HG03025 (cell line): Measurements from ENCODE around the gene MDFI.

ENCODE experiments used
- ATAC-seq: cut with Tn5 transposase; IDR thresholded peaks from one replicate; pipeline ENCODE4 v1.9.1; 2021; ENCODE audit warnings: mild to moderate bottlenecking, moderate library complexity; ENCODE audit not compliant: unreplicated experiment, low FRiP score

Gene MDFI

DNA sequence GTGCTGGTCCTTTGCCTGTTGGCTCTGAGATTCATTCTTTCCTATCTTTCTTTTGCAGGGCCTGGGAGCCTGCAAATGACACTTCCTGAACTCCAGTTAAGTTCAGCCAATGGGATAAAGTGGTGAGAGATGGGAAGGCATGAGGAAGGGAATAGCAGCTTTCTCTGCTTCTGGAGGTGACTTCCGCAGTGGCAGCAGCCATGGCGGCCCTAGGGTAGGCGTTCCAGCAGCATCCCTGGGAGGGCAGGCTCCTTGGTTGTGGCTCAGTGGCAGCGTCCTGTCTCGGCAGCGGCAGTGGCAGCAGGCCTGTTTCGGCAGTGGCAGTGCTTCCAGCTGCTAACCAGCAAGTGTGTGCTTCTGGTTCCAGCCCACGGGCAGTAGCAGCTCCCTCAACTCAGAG is 7.3 kb upstream of the MDFI start:
- no peak for ATAC-seq

- ATAC-seq, result no peak
Observed at GRCh38 chr6:41633056-41633634, 5.1 kb upstream of the MDFI start.

DNA sequence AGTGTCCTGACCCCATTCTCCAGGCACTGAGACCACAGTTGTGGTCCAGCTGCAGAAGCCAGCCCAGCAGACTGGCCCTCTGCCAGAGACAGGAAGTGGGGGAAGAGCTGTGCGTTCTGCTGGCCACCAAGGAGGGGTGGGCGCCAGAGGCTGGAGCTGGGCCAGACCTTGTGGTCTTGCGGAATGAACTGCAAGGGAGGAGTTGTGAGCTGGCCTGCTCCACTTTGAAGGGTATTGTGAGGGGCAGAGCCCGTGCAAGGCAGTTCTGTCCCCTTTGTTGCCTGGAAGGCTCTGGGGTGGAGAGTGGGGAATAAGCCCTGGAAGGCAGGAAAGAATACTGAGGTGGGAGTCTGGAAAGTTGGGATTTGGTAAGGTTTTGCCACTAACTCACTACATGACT is 3.6 kb upstream of the MDFI start:
- no peak for ATAC-seq

DNA sequence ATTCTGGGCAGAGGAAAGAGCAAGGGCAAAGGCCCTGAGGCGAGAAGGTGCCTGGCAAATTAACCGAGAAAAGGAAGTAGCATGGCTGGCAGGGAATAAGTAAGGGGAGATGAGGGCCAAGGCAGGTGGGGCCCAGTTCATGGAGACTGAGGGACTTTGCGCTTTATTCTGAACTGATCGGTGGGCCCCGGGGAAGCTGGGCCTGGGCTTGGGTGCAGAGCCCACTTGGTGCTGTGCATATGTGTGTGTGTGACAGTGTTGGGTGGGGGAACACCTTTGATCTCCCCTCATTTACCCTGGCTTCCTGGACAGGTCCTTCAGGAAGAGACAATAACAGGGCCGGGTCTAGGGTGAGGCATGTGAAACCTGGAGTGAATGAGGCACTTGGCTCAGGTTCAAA is 2.9 kb upstream of the MDFI start:
- no peak for ATAC-seq

- no peak for ATAC-seq
Observed at GRCh38 chr6:41636833-41637193, 1.5 kb upstream of the MDFI start.

- no peak for ATAC-seq
Observed at GRCh38 chr6:41637194-41638001, 870 bp upstream of the MDFI start.

DNA sequence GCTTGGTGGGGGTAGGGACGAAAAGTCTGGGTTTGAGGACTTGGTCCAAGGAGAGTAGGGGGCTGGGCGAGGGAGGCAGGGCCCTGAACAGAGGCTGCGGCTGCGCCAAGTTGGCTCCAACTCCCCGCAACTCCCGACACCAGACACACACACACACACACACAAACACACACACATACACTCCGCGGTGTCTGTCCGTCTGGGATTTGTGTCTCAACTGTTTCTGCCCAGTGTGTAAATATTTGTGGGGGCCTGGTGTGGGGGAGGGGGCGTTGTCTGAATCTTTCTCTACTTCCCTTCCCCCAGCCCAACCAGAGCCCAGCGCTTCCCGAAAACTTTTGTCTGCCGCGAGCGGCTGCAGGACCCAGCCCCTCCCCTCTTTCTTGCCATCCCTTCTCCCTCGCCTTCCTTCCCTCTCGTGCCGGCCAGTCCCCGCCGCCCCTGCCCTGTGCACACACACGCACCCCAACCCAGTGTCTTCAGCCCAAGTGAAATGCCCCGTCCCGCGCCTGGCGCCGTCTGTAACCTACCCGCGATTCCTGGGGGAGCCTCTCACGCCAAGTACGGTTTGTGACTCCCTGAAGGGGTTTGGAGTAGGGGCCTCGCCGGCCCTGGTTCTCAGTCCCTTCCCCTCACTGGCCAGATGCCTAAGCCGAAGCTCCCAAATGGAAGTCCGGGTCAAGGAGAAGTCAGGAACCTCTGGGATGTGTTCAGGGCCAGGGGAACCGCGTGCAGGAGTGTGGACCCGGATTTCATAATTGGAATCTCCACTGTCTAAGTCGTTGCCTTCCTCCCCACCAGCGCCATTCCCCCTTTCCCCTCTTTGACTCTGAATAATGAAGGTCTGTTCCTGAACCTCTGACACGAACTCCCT is 904 bp downstream of the MDFI start:
- ATAC-seq, result no peak

DNA sequence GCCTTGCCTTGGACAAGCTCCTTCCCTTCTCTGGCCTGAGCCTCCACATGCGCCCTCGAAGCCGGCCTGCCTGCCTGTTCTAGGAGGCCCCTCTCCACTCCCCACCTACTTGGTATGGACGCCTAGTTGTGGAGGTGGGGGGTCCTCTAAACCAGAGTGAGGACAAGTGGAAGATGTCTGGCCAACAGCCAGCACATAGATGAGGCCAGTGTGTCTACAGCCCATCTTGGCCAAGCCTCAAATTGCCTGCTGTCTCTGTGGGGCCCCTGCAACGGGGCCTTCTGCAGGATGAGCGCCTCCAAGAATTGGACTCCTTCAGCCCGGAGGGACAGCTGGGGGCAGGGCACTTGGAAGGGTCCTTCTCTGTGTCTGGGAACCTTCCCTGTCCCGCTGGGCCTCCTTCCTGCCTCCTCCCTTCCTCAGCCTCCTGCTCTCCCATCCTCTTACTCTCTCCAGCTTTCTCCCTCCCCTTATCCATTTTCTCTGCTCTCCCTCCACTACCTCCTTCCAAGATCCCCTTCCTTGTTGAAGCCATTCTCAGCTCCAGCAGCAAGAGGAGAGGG is 1.6 kb downstream of the MDFI start:
- ATAC-seq, result no peak

- no peak for ATAC-seq
Observed at GRCh38 chr6:41640426-41640825, 2.2 kb downstream of the MDFI start.

GRCh38 chr6:41641352-41641925 is 3.2 kb downstream of the MDFI start:
- no peak for ATAC-seq

- ATAC-seq, result no peak
Observed at GRCh38 chr6:41642090-41642959, 4.1 kb downstream of the MDFI start.

GRCh38 chr6:41642960-41643898 is 5.0 kb downstream of the MDFI start:
- ATAC-seq, result no peak

DNA sequence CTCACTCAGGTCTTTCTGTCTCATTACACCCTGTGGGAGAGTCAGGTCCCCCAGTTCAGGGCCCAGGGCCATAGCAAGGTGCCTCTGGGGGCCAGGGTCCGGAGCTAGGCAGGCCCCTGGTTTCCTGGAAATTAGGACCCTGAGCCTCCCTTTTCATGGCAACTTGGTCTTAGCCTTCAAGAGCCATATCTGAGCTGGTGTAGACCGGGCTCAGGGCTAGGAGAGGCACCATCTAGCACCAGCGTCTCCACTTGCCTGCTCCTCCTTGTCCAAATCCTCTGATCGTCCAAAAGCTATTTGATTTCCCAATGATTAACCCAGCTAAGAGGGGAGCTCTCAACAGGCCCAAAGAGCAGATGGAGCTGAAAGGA is 5.6 kb downstream of the MDFI start:
- ATAC-seq, result no peak

DNA sequence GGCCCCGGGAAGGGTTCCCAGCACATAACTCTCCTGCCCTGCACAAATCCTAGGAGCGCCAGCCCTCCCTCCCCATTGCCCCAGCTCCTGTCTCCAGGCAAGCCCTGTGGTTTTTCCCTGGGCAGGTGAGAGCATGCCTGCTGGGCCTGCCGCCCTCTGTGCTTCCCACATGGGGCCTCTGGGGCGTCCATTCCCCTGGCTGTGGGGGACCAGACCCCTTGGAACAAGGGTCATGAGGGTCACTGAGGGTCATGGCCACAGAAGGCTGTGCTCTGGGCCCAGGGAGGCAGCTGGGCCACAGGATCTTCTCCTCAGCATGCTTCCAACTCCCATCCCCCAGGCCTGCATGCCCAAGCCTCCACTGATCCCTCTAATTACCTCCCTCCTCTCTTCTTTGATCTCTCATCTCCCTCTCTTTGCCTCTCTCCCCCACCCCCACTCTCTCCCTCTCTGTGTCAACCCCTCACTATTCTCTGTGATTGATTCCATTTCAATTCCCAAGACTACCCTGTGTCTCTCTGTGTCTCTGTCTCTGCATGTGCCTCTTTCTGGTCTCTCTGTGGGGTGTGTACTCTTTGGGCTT is 6.1 kb downstream of the MDFI start:
- no peak for ATAC-seq

DNA sequence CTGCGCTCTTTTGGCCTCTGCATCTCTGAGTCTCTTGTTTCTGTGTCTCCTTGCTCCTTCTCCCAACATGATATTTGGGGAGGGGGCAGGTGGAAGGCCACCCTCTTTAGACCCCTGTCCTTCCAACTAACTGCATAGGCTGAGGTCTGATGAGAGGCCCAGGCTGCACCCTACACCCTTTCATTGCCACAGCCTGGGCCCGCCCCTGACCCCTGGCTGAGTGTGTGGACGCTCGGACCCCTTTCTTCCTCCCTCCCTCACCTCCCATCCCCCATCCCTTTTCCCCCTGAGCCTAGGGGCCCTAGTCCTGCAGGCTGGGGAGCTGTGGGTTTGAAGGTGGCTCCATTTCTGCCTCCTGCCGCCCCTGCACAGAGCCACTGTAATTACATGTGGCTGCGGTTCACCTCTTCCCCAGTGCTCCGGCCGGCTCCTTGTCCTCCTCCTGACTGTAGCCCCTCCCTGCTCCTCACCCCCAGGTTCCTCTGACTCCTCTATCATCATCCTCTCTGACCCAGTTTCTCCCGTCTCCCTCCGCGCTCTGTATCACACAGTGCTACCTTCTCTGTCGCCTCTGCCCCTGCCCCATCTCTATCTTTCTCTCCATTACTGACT is 6.8 kb downstream of the MDFI start:
- no peak for ATAC-seq

GRCh38 chr6:41646026-41646795 is 7.9 kb downstream of the MDFI start:
- no peak for ATAC-seq

DNA sequence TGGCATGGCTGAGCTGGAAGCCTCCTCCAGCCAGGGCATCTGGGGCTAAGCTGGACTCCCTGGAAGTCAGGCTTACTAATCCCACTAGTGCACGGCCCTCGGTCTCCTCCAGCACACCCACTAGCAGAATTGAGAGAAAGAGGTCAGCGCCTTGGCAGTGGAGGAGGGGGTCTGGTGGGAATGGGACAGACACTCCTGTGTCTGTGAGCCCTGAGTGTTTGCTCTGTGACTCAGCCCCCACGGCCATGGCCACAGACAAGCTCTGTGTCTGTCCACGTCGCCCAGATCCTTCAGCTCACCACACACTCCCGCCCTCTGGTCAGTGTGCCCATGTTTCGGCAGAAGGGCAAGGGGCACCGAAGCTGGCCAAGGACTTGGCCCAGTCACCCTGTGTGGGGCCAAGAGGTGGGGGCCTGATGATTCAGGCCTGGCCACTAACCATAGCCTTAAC is 8.8 kb downstream of the MDFI start:
- ATAC-seq, result no peak
